K562 (cell line): ENCODE data around the gene GZF1. TPM values are rescaled to one million over a fixed set of nuclear protein-coding genes. Genes with fewer than 3 reads are reported as not detected.

Experiments
- ATAC-seq: fragments of 200-7000 bp; cut with Tn5 transposase; 3 replicates; pipeline ENCODE4 v1.9.1; 2020; ENCODE audit warnings: moderate library complexity
- BruUV-seq: library from RNA; stranded (reverse); fragments of 400-500 nt; replicated peaks from 2 replicates; lab custom pipeline; 2021; lab: Mats Ljungman, UMichigan
- CTCF ChIA-PET: fragments of 300-600 bp; formaldehyde crosslinking; extraction: SDS; loops from one replicate; lab custom pipeline; 2021; ENCODE audit warnings: low intra/inter-chr PET ratio; lab: Yijun Ruan, JAX
- POLR2A ChIA-PET: fragments of 300-600, 350-650 bp; sonication (Branson Sonifier 250); formaldehyde crosslinking; extraction: SDS; loops from one replicate; lab custom pipeline; 2021; ENCODE audit warnings: antibody characterized with exemption, inconsistent platforms; lab: Yijun Ruan, JAX
- DNase-seq, 4 experiments: peaks; one replicate each; pipeline versions ENCODE4 v3.0.0 to v3.0.0-alpha.2; 2011 to 2018; ENCODE audit warnings: low spot score in 3 of 4, mixed read lengths in 3 of 4; ENCODE audit errors: extremely low read depth in 1 of 4
- FAIRE-seq: peaks from 2 replicates; lab custom pipeline; 2011; peaks lifted over from hg19 to GRCh38; lab: Jason Lieb, UNC
- H2AFZ ChIP-seq: 2 replicates; pipeline ENCODE4 v1.6.0; 2011; ENCODE audit warnings: low read depth, low read length, control low read depth, inconsistent platforms
- H3K27ac ChIP-seq: fragments of 200-600 bp; 3 replicates; pipeline ENCODE4 v1.8.0; 2011; ENCODE audit warnings: low read depth, mild to moderate bottlenecking, control low read depth, inconsistent platforms, low read length, moderate library complexity, mixed read lengths; ENCODE audit errors: extremely low read depth
- H3K27me3 ChIP-seq, 2 experiments: fragments of 300-600 bp in 1 of 2; 2 replicates in 1 of 2; 3 replicates in 1 of 2; pipeline versions ENCODE4 v1.6.0 to v1.8.0; 2011; ENCODE audit warnings: inconsistent platforms in 2 of 2, low read length in 2 of 2, mild to moderate bottlenecking in 1 of 2, mixed read lengths in 1 of 2, moderate library complexity in 1 of 2; ENCODE audit not compliant: control insufficient read depth in 2 of 2, insufficient read depth in 2 of 2
- H3K36me3 ChIP-seq: fragments of 300-600 bp; 3 replicates; pipeline ENCODE4 v1.8.0; 2011; ENCODE audit warnings: mild to moderate bottlenecking, low read length, inconsistent platforms; ENCODE audit not compliant: control insufficient read depth, insufficient read depth
- H3K4me1 ChIP-seq, 2 experiments: fragments of 200-600 bp in 1 of 2; replicated peaks in 1 of 2; 2 replicates in 1 of 2; 3 replicates in 1 of 2; pipeline versions ENCODE4 v1.5.1 to v1.8.0; 2011; ENCODE audit warnings: inconsistent platforms in 2 of 2, low read length in 2 of 2, mild to moderate bottlenecking in 1 of 2, mixed read lengths in 1 of 2, moderate library complexity in 1 of 2; ENCODE audit not compliant: control insufficient read depth in 2 of 2, insufficient read depth in 2 of 2
- H3K4me2 ChIP-seq: 2 replicates; pipeline ENCODE4 v1.6.1; 2011; ENCODE audit warnings: low read length, control low read depth, inconsistent platforms, mixed read lengths; ENCODE audit not compliant: insufficient read depth
- H3K4me3 ChIP-seq: fragments of 200-600 bp; sonication (generic), shearing (Covaris generic); 2 replicates; pipeline ENCODE4 v1.5.1; 2016; ENCODE audit warnings: control low read depth, inconsistent platforms
- H3K79me2 ChIP-seq: fragments of 200-600 bp; 3 replicates; pipeline ENCODE4 v1.8.0; 2011; ENCODE audit warnings: low read length, inconsistent platforms; ENCODE audit not compliant: control insufficient read depth, insufficient read depth
- H3K9ac ChIP-seq, 2 experiments: 2 replicates each; pipeline versions ENCODE4 v1.6.0 to v1.6.1; 2011; ENCODE audit warnings: low read depth in 2 of 2, low read length in 2 of 2, control low read depth in 1 of 2, inconsistent platforms in 1 of 2, mild to moderate bottlenecking in 1 of 2, mixed read lengths in 1 of 2; ENCODE audit not compliant: insufficient read depth in 1 of 2
- H3K9me1 ChIP-seq: one replicate; pipeline ENCODE4 v1.6.0; 2011; ENCODE audit warnings: inconsistent platforms, mild to moderate bottlenecking, low read length, moderate library complexity; ENCODE audit not compliant: control insufficient read depth, insufficient read depth
- H3K9me3 ChIP-seq: replicated peaks from 2 replicates; pipeline ENCODE4 v1.5.1; 2011; ENCODE audit warnings: low read depth, low read length, inconsistent platforms; ENCODE audit not compliant: control insufficient read depth, insufficient read depth
- H4K20me1 ChIP-seq: replicated peaks from 2 replicates; pipeline ENCODE4 v1.6.1; 2011; ENCODE audit warnings: low read length, inconsistent platforms, mixed read lengths; ENCODE audit not compliant: control insufficient read depth, insufficient read depth
- DIDO1 ChIP-seq: fragments of 450-650 bp; IDR thresholded peaks from 2 replicates; pipeline ENCODE4 v1.6.1; 2016; ENCODE audit warnings: low read depth, missing biosample characterization, missing genetic modification characterization
- HDAC2 ChIP-seq: fragments of 450-650 bp; IDR thresholded peaks from 2 replicates; pipeline ENCODE4 v1.6.1; 2016; ENCODE audit warnings: mild to moderate bottlenecking
- HMG20B ChIP-seq: fragments of 250-450 bp; sonication (Bioruptor Pico); IDR thresholded peaks from 2 replicates; pipeline ENCODE4 v1.5.0; 2021; ENCODE audit warnings: mild to moderate bottlenecking
- KLF6 ChIP-seq: fragments of 250-450 bp; sonication (Bioruptor Pico); IDR thresholded peaks from 2 replicates; pipeline ENCODE4 v1.4.0; 2020; ENCODE audit warnings: mild to moderate bottlenecking, moderate library complexity, borderline replicate concordance
- L3MBTL2 ChIP-seq: fragments of 450-650 bp; IDR thresholded peaks from 2 replicates; pipeline ENCODE4 v1.6.1; 2016; ENCODE audit warnings: mild to moderate bottlenecking, moderate library complexity
- POLR2H ChIP-seq: IDR thresholded peaks from 2 replicates; pipeline ENCODE4 v1.6.1; 2016; ENCODE audit warnings: missing genetic modification characterization, low read depth, mild to moderate bottlenecking, control low read depth, missing compliant biosample characterization, moderate library complexity
- RBFOX2 ChIP-seq: fragments of 200-400 bp; formaldehyde crosslinking; IDR thresholded peaks from 2 replicates; pipeline ENCODE4 v1.6.1; 2017; ENCODE audit warnings: low read depth, mild to moderate bottlenecking, low read length, moderate library complexity
- SMARCE1 ChIP-seq: fragments of 450-650 bp; IDR thresholded peaks from 2 replicates; pipeline ENCODE4 v1.7.1; 2016; ENCODE audit warnings: mild to moderate bottlenecking
- SRSF7 ChIP-seq: fragments of 200-400 bp; formaldehyde crosslinking; optimal IDR thresholded peaks from 2 replicates; pipeline ENCODE3; 2017; ENCODE audit warnings: mild to moderate bottlenecking, low read depth, low read length
- TAL1 ChIP-seq: fragments of 450-650 bp; IDR thresholded peaks from 2 replicates; pipeline ENCODE4 v1.6.1; 2016; ENCODE audit warnings: mild to moderate bottlenecking
- ZC3H4 ChIP-seq: sonication (generic); formaldehyde crosslinking; IDR thresholded peaks from 2 replicates; pipeline ENCODE4 v1.9.0; 2021; ENCODE audit warnings: missing genetic modification reagents, borderline replicate concordance
- ZNF140 ChIP-seq: fragments of 250-450 bp; sonication (Bioruptor Pico); IDR thresholded peaks from 2 replicates; pipeline ENCODE4 v1.8.0; 2021; ENCODE audit warnings: moderate library complexity, mild to moderate bottlenecking, inconsistent platforms
- ZNF79 ChIP-seq: fragments of 250-450 bp; sonication (Bioruptor Pico); IDR thresholded peaks from 2 replicates; pipeline ENCODE4 v1.4.0; 2020; ENCODE audit warnings: low read depth, mild to moderate bottlenecking, moderate library complexity
- WGBS: fragments of 100-300 bp; shearing (Covaris generic); methylation state at CpG from one replicate; pipeline ENCODE4 v1.1.6; 2016; ENCODE audit warnings: low coverage, mixed read lengths; ENCODE audit not compliant: insufficient coverage; ENCODE audit errors: missing lambda C conversion rate; 5-methylcytosine and 5-hydroxymethylcytosine counted together
- in situ Hi-C: fragments of 300-500 bp; cut with MboI; formaldehyde crosslinking; loops from 4 replicates; pipeline ENCODE4 v1.15.0; 2018; ENCODE audit warnings: inconsistent platforms, mixed read lengths
- intact Hi-C: fragments of 100-400 bp; cut with micrococcal nuclease; formaldehyde crosslinking; loops from 2 replicates; pipeline ENCODE4 v1.14.2; 2022
- polyA plus RNA-seq, 8 experiments: library from polyadenylated mRNA; depleted of rRNA in 4 of 8; stranded (reverse) in 5 of 8; unstranded in 3 of 8; fragments of >200 nt; fragmentation: Nextera tagmentation in 2 of 8; fragmentation: Illumina TruSeq in 1 of 8; extraction: Ambion mirVana in 2 of 8; extraction: Trizol in 1 of 8; gene quantifications; 2 replicates each; pipeline versions ENCODE4 v1.2.1 to v1.2.3, GENCODE V29; 2011 to 2014; ENCODE audit warnings: inconsistent platforms in 1 of 8, missing spikeins in 1 of 8
- total RNA-seq, 7 experiments: library from RNA; depleted of rRNA in 6 of 7; stranded (reverse); fragments of >200 nt in 6 of 7; fragmentation: Illumina TruSeq in 2 of 7; extraction: Trizol in 2 of 7; gene quantifications; 2 replicates each; pipeline versions ENCODE4 v1.2.1 to v1.2.3, GENCODE V29; 2011 to 2021; ENCODE audit warnings: low replicate concordance in 1 of 7
- TF ChIP-seq, protein P1 (sequence below): sonication (generic); formaldehyde crosslinking; IDR thresholded peaks from 2 replicates; pipeline ENCODE4 v1.8.1; 2022; ENCODE audit warnings: missing genetic modification reagents
- TF ChIP-seq, protein P2 (sequence below): sonication (generic); formaldehyde crosslinking; IDR thresholded peaks from 2 replicates; pipeline ENCODE4 v1.8.0; 2022; ENCODE audit warnings: missing genetic modification reagents, mild to moderate bottlenecking, borderline replicate concordance
- TF ChIP-seq, protein P3 (sequence below): IDR thresholded peaks from 2 replicates; pipeline ENCODE4 v1.6.1; 2011; ENCODE audit not compliant: insufficient read length; ENCODE audit errors: extremely low read depth

Gene GZF1
- total and polyA plus RNA-seq, 9 of the 15 experiments (the other 6 are each of a cell fraction or from before 2014, with no cell fraction given) = 1.2 to 15.7 (median 7.4) TPM

DNA sequence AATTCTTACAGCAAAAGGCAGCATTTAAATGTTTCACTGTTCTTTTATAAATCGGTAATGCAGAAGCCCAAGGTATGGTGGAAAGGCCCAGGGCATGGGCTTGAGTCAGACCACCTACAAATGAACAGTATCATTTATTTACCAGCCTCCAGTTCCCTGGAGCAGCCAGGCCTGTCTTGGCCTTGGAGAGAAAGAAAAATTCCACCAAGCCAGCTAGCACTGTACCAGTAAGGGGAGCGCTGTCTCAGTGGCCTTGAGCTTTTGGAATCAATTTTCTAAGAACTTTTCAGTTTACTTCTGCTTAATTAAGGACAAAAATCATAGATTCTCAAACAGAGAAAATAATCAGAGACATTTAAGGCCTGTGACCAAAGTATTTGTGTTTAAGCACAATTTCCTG is 47.0 kb downstream of the GZF1 start:
- intact Hi-C loops = no loop called here

More for the DNA sequence above, 47.0 kb downstream of the GZF1 start:
- H2AFZ ChIP-seq = no peak overlapping the region
- WGBS = 96% methylated on average over 2 of the region's 2 CpGs
- BruUV-seq = no TSS peak
- no peaks in the 10 kb centered on the region for H4K20me1 ChIP-seq
- no peak for ATAC-seq
- no peaks in the 10 kb centered on the region for H3K9me3 ChIP-seq
- H3K4me2 ChIP-seq = no peak overlapping the region
- H3K4me1 ChIP-seq = peaks cover 0 to 4% of the 10 kb centered on the region in 2 experiments; a peak in 3 of 5 replicates
- no peak for FAIRE-seq
- CTCF ChIA-PET = no interaction called here
- H3K9me1 ChIP-seq = no peaks in the 10 kb centered on the region
- no peak overlapping the region for H3K27ac ChIP-seq
- in situ Hi-C loops = no loop called here
- H3K9ac ChIP-seq = no peak overlapping the region
- POLR2A ChIA-PET = interaction anchor here (2.2 kb wide), 1 partner anchor 11 kb away, joined by 11 read pairs; no protein-coding TSS in a partner anchor
- TF ChIP-seq RBFOX2 (no peak), TAL1 (no peak), ZNF79 (no peak), HMG20B (no peak), ZNF140 (CRISPR knock-in tag) (no peak), KLF6 (CRISPR knock-in tag) (no peak), SRSF7 (no peak), POLR2H (tag) (no peak), DIDO1 (tag) (no peak), HDAC2 (no peak), SMARCE1 (no peak), ZC3H4 (CRISPR knock-in tag) (no peak), L3MBTL2 (no peak)
- TF ChIP-seq, protein P1, sequence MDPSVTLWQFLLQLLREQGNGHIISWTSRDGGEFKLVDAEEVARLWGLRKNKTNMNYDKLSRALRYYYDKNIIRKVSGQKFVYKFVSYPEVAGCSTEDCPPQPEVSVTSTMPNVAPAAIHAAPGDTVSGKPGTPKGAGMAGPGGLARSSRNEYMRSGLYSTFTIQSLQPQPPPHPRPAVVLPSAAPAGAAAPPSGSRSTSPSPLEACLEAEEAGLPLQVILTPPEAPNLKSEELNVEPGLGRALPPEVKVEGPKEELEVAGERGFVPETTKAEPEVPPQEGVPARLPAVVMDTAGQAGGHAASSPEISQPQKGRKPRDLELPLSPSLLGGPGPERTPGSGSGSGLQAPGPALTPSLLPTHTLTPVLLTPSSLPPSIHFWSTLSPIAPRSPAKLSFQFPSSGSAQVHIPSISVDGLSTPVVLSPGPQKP = no peak
- TF ChIP-seq, protein P2, sequence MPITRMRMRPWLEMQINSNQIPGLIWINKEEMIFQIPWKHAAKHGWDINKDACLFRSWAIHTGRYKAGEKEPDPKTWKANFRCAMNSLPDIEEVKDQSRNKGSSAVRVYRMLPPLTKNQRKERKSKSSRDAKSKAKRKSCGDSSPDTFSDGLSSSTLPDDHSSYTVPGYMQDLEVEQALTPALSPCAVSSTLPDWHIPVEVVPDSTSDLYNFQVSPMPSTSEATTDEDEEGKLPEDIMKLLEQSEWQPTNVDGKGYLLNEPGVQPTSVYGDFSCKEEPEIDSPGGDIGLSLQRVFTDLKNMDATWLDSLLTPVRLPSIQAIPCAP (CRISPR knock-in tag) = no peak
- TF ChIP-seq, protein P3, sequence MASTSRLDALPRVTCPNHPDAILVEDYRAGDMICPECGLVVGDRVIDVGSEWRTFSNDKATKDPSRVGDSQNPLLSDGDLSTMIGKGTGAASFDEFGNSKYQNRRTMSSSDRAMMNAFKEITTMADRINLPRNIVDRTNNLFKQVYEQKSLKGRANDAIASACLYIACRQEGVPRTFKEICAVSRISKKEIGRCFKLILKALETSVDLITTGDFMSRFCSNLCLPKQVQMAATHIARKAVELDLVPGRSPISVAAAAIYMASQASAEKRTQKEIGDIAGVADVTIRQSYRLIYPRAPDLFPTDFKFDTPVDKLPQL = no peak
- H3K36me3 ChIP-seq = no peaks in the 10 kb centered on the region
- DNase-seq = no peak
- no peaks in the 10 kb centered on the region for H3K27me3 ChIP-seq
- H3K79me2 ChIP-seq = peaks cover 96% of the 10 kb centered on the region
- H3K4me3 ChIP-seq = no peak overlapping the region
